Daoy (cell line): Measurements from ENCODE around the gene TUBAL3. TPM values are rescaled to one million over a fixed set of nuclear protein-coding genes. Genes with fewer than 3 reads are reported as not detected.

ENCODE experiments used
- total RNA-seq: library from RNA; depleted of rRNA; stranded (reverse); fragments of >200 nt; shearing (Covaris generic); gene quantifications from 2 replicates; pipeline ENCODE4 v1.2.3, GENCODE V29; 2014; rRNA removed

TUBAL3 gene
- total RNA-seq, 1 experiment from 2014 or later = 0.23 TPM

Other genes starting within 250 kb of the TUBAL3 start
- gene AKR1C8, start 219.7 kb downstream of the TUBAL3 start, total RNA-seq = not detected in 2 replicates
- gene AKR1C4, start 208.0 kb downstream of the TUBAL3 start, total RNA-seq = not detected in 2 replicates
- not detected in 2 replicates for gene UCN3, start 39.9 kb downstream of the TUBAL3 start, total RNA-seq
- gene NET1, start 7.7 kb upstream of the TUBAL3 start, total RNA-seq = 84.6 and 88.9 TPM in 2 replicates
- not detected in 2 replicates for gene CALML5, start 94.7 kb upstream of the TUBAL3 start, total RNA-seq
- not detected in 2 replicates for gene CALML3, start 120.1 kb upstream of the TUBAL3 start, total RNA-seq